ENCODE results near the gene PFKFB1. TPM values are rescaled to one million over a fixed set of nuclear protein-coding genes. Genes with fewer than 3 reads are reported as not detected.

PFKFB1 gene
- total and polyA plus RNA-seq, 9 of the 15 experiments (the other 6 are each of a cell fraction or from before 2014, with no cell fraction given), result 0.07 to 0.24 (median 0.15) TPM; not detected in 2

- in situ Hi-C loops (cut with MboI) (no loop called here), intact Hi-C loops (cut with micrococcal nuclease) (no loop called here)
- no peak overlapping the region for H3K27ac ChIP-seq (ENCODE audit: extremely low read depth, low read depth, low read length)
- POLR2A ChIA-PET, result no interaction called here
- no peak for FAIRE-seq
- no peak for TF ChIP-seq SRSF9 (IDR thresholded peaks at IDR 0.05; ENCODE audit: borderline replicate concordance, low read depth, low read length)
- no peak for TF ChIP-seq GTF2B (IDR thresholded peaks at IDR 0.05; ENCODE audit: extremely low read depth, insufficient read length)
- TF ChIP-seq ZBTB17 (CRISPR knock-in tag; IDR thresholded peaks at IDR 0.05), result no peak
- TF ChIP-seq TSHZ1 (CRISPR knock-in tag; IDR thresholded peaks at IDR 0.05), result no peak
- TF ChIP-seq NCOA4 (IDR thresholded peaks at IDR 0.05; ENCODE audit: partially characterized antibody), result no peak
- no peak for TF ChIP-seq PCBP2 (IDR thresholded peaks at IDR 0.05; ENCODE audit: low read depth, low read length, poor library complexity, severe bottlenecking)
- no peaks in the 10 kb centered on the region for H3K4me1 ChIP-seq (replicated peaks in 1 of 2; ENCODE audit: control insufficient read depth in 2 of 2, insufficient read depth in 2 of 2, low read length in 2 of 2)
- H3K9ac ChIP-seq (ENCODE audit: insufficient read depth in 1 of 2, low read depth in 2 of 2, low read length in 2 of 2), result no peak overlapping the region
- BruUV-seq (replicated peaks), result no TSS peak
- H3K4me3 ChIP-seq, result no peak overlapping the region
- H2AFZ ChIP-seq (ENCODE audit: low read depth, low read length), result no peak overlapping the region
- H3K9me1 ChIP-seq (ENCODE audit: control insufficient read depth, insufficient read depth, low read length), result no peaks in the 10 kb centered on the region
- CTCF ChIA-PET (ENCODE audit: low intra/inter-chr PET ratio), result no interaction called here
- H3K36me3 ChIP-seq (ENCODE audit: control insufficient read depth, insufficient read depth, low read length), result no peaks in the 10 kb centered on the region
- H4K20me1 ChIP-seq (replicated peaks; ENCODE audit: control insufficient read depth, insufficient read depth, low read length), result no peaks in the 10 kb centered on the region
- no peaks in the 10 kb centered on the region; a peak in 2 of 5 replicates for H3K27me3 ChIP-seq (ENCODE audit: control insufficient read depth in 2 of 2, insufficient read depth in 2 of 2, low read length in 2 of 2)
- no peaks in the 10 kb centered on the region for H3K79me2 ChIP-seq (ENCODE audit: control insufficient read depth, insufficient read depth, low read length)
- WGBS (ENCODE audit: insufficient coverage, low coverage, missing lambda C conversion rate), result 0% methylated on average over 10 of the region's 17 CpGs
- H3K9me3 ChIP-seq (replicated peaks; ENCODE audit: control insufficient read depth, insufficient read depth, low read depth, low read length), result no peaks in the 10 kb centered on the region
- DNase-seq (ENCODE audit: extremely low read depth in 1 of 4, low spot score in 3 of 4), result no peak
- no peak for ATAC-seq
- H3K4me2 ChIP-seq (ENCODE audit: insufficient read depth, low read length), result no peak overlapping the region
Observed at GRCh38 chrX:54930291-54931049, 63.5 kb downstream of the PFKFB1 start.

All from K562 (cell line).